Measurements from ENCODE around the gene CCSER1.

GRCh38 chr4:90441770-90442169 is 314.6 kb downstream of the CCSER1 start:
- no peak for TF ChIP-seq CTCF (IDR thresholded peaks at IDR 0.05; ENCODE audit: low read length)
- no peak for TF ChIP-seq EZH2 (IDR thresholded peaks at IDR 0.05; ENCODE audit: borderline replicate concordance, low read length)

Measured in OCI-LY1 (cell line).